KMS-11 (cell line): Measurements from ENCODE around the gene TBC1D24.

Experiments used
- H2AFZ ChIP-seq: fragments of 200-600 bp; sonication (generic); 2 replicates; pipeline ENCODE4 v1.6.1; 2016; ENCODE audit warnings: antibody characterized with exemption, mixed run types, low read depth
- H3K27ac ChIP-seq: fragments of 200-600 bp; sonication (generic); 2 replicates; pipeline ENCODE4 v1.6.1; 2016; ENCODE audit warnings: mild to moderate bottlenecking, mixed run types
- H3K27me3 ChIP-seq: fragments of 200-600 bp; sonication (generic); 2 replicates; pipeline ENCODE4 v1.6.1; 2017; ENCODE audit warnings: mild to moderate bottlenecking, low read depth, mixed run types, moderate library complexity; ENCODE audit not compliant: insufficient read depth
- H3K36me3 ChIP-seq: fragments of 200-600 bp; sonication (generic); 2 replicates; pipeline ENCODE4 v1.6.1; 2017; ENCODE audit warnings: mild to moderate bottlenecking, mixed run types; ENCODE audit not compliant: insufficient read depth
- H3K4me1 ChIP-seq: fragments of 200-600 bp; sonication (generic); 2 replicates; pipeline ENCODE4 v1.6.1; 2016; ENCODE audit warnings: mild to moderate bottlenecking, low read depth, mixed run types; ENCODE audit not compliant: poor library complexity, severe bottlenecking
- H3K4me2 ChIP-seq: fragments of 200-600 bp; sonication (generic); 2 replicates; pipeline ENCODE4 v1.7.0; 2016; ENCODE audit warnings: mild to moderate bottlenecking, mixed run types
- H3K4me3 ChIP-seq: fragments of 200-600 bp; sonication (generic); IDR thresholded peaks from 2 replicates; pipeline ENCODE4 v1.6.1; 2017; ENCODE audit warnings: low read depth, low read length, mixed read lengths; ENCODE audit not compliant: insufficient read depth
- H3K79me2 ChIP-seq: fragments of 200-600 bp; sonication (generic); 2 replicates; pipeline ENCODE4 v1.6.1; 2016; ENCODE audit warnings: low read depth, mixed run types; ENCODE audit not compliant: insufficient read depth
- H3K9ac ChIP-seq: fragments of 200-600 bp; sonication (generic); 2 replicates; pipeline ENCODE4 v1.6.1; 2016; ENCODE audit warnings: mild to moderate bottlenecking, mixed run types
- H4K20me1 ChIP-seq: fragments of 200-600 bp; sonication (generic); 2 replicates; pipeline ENCODE4 v1.6.1; 2016; ENCODE audit warnings: mild to moderate bottlenecking, mixed run types; ENCODE audit not compliant: insufficient read depth
- TF ChIP-seq, protein P1 (sequence below): fragments of 200-600 bp; sonication (generic); conservative IDR thresholded peaks from 2 replicates; pipeline ENCODE4 v1.6.1; 2017; ENCODE audit warnings: low read depth, mild to moderate bottlenecking, antibody characterized with exemption, low read length, moderate library complexity, mixed read lengths

TBC1D24 gene

DNA sequence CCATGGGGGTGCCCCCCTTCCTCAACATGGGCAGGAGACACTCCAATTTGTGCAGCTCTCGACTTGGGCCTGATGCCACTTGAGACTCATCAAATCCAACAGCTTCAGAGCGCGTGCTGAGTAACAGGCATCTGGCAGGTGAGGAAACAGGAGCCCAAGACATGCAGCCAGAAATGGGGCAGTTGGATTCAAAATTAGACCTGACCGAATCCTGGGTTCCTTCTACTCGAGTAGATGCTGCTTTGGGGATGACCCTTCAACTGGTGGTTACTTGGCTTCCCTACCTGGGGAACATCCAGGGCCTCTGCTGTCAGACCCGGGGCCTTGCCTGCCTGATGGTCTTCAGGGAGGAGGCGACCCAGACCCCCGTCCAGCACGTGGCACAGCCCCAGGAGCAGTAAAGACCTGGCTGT lies 4.3 kb upstream of the TBC1D24 start:
- Histone ChIP-seq H3K79me2 (no peaks in the 10 kb centered on the region; the same call in 1 of the 2 replicates), H3K4me2 (0 out of 2 replicates have a peak overlapping the region, but pooled peaks have one; percentile 10), H3K4me1 (peaks cover 46% of the 10 kb centered on the region), H3K27ac (no peak overlapping the region), H3K9ac (no peak overlapping the region), H3K27me3 (peaks cover 37% of the 10 kb centered on the region), H3K4me3 (no peak overlapping the region), H2AFZ (no peak overlapping the region), H4K20me1 (no peaks in the 10 kb centered on the region), H3K36me3 (no peaks in the 10 kb centered on the region)
- TF ChIP-seq, protein P1, sequence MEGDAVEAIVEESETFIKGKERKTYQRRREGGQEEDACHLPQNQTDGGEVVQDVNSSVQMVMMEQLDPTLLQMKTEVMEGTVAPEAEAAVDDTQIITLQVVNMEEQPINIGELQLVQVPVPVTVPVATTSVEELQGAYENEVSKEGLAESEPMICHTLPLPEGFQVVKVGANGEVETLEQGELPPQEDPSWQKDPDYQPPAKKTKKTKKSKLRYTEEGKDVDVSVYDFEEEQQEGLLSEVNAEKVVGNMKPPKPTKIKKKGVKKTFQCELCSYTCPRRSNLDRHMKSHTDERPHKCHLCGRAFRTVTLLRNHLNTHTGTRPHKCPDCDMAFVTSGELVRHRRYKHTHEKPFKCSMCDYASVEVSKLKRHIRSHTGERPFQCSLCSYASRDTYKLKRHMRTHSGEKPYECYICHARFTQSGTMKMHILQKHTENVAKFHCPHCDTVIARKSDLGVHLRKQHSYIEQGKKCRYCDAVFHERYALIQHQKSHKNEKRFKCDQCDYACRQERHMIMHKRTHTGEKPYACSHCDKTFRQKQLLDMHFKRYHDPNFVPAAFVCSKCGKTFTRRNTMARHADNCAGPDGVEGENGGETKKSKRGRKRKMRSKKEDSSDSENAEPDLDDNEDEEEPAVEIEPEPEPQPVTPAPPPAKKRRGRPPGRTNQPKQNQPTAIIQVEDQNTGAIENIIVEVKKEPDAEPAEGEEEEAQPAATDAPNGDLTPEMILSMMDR: no peak

DNA sequence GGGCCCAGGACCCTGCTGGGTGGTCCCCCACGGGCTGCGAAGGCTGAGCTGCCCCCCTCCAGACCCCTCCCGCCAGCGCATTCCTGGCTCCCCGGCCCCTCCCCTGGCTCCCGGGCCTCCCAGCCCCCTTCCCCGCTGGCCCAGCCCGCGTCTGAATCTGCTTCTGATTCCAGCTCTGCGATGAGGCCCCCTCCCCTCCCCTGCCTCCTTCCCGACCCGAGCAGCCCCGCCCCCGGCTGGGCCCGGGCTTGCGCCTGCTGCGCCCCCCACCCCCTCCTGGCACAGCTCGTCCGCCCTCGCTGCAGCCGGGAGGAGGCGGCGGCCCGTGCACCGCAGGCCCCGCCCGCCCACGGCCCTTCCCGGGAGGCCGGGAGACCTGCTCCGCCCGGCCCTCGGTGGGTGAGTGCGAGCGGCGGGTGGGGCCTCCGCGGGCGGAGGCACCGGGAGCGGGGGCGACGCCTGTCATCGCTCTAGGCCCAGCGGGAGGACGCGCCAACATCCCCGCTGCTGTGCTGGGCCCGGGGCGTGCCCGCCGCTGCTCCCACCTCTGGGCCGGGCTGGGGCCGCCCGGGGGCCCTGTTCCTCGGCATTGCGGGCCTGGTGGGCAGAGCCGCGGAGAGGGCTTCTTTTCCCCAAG lies 3.8 kb upstream of the TBC1D24 start, which contains the start of gene NTN3:
Gene NTN3, plus strand, starts transcription at position 282 of the 637 bp plus-strand sequence. CDS start 405 bp downstream, outside the sequence.
- H2AFZ ChIP-seq: no peak within 1 kb of the TSS
- peaks cover 37% of the 10 kb centered on the region for H3K27me3 ChIP-seq
- H3K27ac ChIP-seq: no peak within 1 kb of the TSS
- no peaks in the 10 kb centered on the region for H3K36me3 ChIP-seq
- TF ChIP-seq, protein P1: no peak
- no peaks in the 10 kb centered on the region; the same call in 1 of the 2 replicates for H3K79me2 ChIP-seq
- peak within 1 kb of the TSS; percentile 29 for H3K4me2 ChIP-seq
- H3K9ac ChIP-seq: no peak within 1 kb of the TSS
- H4K20me1 ChIP-seq: no peaks in the 10 kb centered on the region
- H3K4me1 ChIP-seq: peaks cover 51% of the 10 kb centered on the region
- H3K4me3 ChIP-seq: no peak within 1 kb of the TSS

DNA sequence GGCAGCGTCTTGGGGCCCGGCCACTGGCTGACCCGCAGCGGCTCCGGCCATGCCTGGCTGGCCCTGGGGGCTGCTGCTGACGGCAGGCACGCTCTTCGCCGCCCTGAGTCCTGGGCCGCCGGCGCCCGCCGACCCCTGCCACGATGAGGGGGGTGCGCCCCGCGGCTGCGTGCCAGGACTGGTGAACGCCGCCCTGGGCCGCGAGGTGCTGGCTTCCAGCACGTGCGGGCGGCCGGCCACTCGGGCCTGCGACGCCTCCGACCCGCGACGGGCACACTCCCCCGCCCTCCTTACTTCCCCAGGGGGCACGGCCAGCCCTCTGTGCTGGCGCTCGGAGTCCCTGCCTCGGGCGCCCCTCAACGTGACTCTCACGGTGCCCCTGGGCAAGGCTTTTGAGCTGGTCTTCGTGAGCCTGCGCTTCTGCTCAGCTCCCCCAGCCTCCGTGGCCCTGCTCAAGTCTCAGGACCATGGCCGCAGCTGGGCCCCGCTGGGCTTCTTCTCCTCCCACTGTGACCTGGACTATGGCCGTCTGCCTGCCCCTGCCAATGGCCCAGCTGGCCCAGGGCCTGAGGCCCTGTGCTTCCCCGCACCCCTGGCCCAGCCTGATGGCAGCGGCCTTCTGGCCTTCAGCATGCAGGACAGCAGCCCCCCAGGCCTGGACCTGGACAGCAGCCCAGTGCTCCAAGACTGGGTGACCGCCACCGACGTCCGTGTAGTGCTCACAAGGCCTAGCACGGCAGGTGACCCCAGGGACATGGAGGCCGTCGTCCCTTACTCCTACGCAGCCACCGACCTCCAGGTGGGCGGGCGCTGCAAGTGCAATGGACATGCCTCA lies 3.1 kb upstream of the TBC1D24 start:
- Histone ChIP-seq H3K9ac (no peak overlapping the region), H3K4me3 (no peak overlapping the region), H2AFZ (no peak overlapping the region), H3K79me2 (no peaks in the 10 kb centered on the region; the same call in 1 of the 2 replicates), H3K4me2 (peak overlapping the region; percentile 29; the same call in 1 of the 2 replicates), H3K36me3 (no peaks in the 10 kb centered on the region), H4K20me1 (no peaks in the 10 kb centered on the region), H3K27ac (no peak overlapping the region), H3K27me3 (peaks cover 37% of the 10 kb centered on the region), H3K4me1 (peaks cover 51% of the 10 kb centered on the region)
- TF ChIP-seq, protein P1: no peak

DNA sequence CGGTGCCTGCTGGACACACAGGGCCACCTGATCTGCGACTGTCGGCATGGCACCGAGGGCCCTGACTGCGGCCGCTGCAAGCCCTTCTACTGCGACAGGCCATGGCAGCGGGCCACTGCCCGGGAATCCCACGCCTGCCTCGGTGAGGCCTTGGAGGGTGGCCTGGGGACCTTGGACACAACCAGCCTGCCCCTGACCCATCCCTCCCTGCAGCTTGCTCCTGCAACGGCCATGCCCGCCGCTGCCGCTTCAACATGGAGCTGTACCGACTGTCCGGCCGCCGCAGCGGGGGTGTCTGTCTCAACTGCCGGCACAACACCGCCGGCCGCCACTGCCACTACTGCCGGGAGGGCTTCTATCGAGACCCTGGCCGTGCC lies 2.5 kb upstream of the TBC1D24 start:
- H3K27ac ChIP-seq: no peak overlapping the region
- no peak overlapping the region for H3K4me3 ChIP-seq
- TF ChIP-seq, protein P1: no peak
- H3K79me2 ChIP-seq: no peaks in the 10 kb centered on the region; the same call in 1 of the 2 replicates
- peaks cover 51% of the 10 kb centered on the region for H3K4me1 ChIP-seq
- H2AFZ ChIP-seq: no peak overlapping the region
- H3K9ac ChIP-seq: no peak overlapping the region
- H3K27me3 ChIP-seq: peaks cover 34% of the 10 kb centered on the region
- no peaks in the 10 kb centered on the region for H3K36me3 ChIP-seq
- no peaks in the 10 kb centered on the region for H4K20me1 ChIP-seq
- no peak overlapping the region; the same call in 1 of the 2 replicates for H3K4me2 ChIP-seq
